Measurements from ENCODE around the gene PGLYRP2. TPM values are rescaled to one million over a fixed set of nuclear protein-coding genes. Genes with fewer than 3 reads are reported as not detected.
A peak's percentile ranks its signal among the peaks of the same experiment; 100 is the strongest.

PGLYRP2 gene
- total RNA-seq, 1 donor from 2014 or later, result not detected

- peaks cover 7% of the 10 kb centered on the region for H3K4me1 ChIP-seq (ENCODE audit: insufficient read depth, low read length)
- no peaks in the 10 kb centered on the region for H3K36me3 ChIP-seq (ENCODE audit: insufficient read depth, low read length)
- H3K4me2 ChIP-seq (ENCODE audit: low read length), result no peak overlapping the region
- no peak overlapping the region for H3K9ac ChIP-seq (ENCODE audit: low read length)
- peaks cover 13% of the 10 kb centered on the region for H3K27me3 ChIP-seq (ENCODE audit: insufficient read depth, low read length)
- Mint-ChIP-seq H3K4me3 (ENCODE audit: unreplicated experiment) (no peak overlapping the region), H3K9me3 (ENCODE audit: unreplicated experiment) (peaks cover 19% of the 10 kb centered on the region), H3K36me3 (ENCODE audit: low read depth, unreplicated experiment) (no peaks in the 10 kb centered on the region), H3K4me1 (ENCODE audit: low read depth, unreplicated experiment) (no peaks in the 10 kb centered on the region), H3K27ac (ENCODE audit: unreplicated experiment) (no peak overlapping the region), H3K27me3 (ENCODE audit: low read depth, unreplicated experiment) (peaks cover 44% of the 10 kb centered on the region)
- no peak for FAIRE-seq
- no peak overlapping the region for H3K4me3 ChIP-seq (ENCODE audit: insufficient read depth, low read depth, low read length)
- no peak overlapping the region for H3K27ac ChIP-seq (ENCODE audit: low read depth, low read length)
- H2AFZ ChIP-seq (ENCODE audit: low read depth, low read length), result no peak overlapping the region
- H4K20me1 ChIP-seq (ENCODE audit: insufficient read depth, low read length), result no peaks in the 10 kb centered on the region
- H3K9me3 ChIP-seq (ENCODE audit: insufficient read depth, low read depth, low read length), result peaks cover 4% of the 10 kb centered on the region
- no peak for DNase-seq (ENCODE audit: low read depth)
- H3K79me2 ChIP-seq (ENCODE audit: insufficient read depth, low read length), result no peaks in the 10 kb centered on the region
- TF ChIP-seq, protein P1, sequence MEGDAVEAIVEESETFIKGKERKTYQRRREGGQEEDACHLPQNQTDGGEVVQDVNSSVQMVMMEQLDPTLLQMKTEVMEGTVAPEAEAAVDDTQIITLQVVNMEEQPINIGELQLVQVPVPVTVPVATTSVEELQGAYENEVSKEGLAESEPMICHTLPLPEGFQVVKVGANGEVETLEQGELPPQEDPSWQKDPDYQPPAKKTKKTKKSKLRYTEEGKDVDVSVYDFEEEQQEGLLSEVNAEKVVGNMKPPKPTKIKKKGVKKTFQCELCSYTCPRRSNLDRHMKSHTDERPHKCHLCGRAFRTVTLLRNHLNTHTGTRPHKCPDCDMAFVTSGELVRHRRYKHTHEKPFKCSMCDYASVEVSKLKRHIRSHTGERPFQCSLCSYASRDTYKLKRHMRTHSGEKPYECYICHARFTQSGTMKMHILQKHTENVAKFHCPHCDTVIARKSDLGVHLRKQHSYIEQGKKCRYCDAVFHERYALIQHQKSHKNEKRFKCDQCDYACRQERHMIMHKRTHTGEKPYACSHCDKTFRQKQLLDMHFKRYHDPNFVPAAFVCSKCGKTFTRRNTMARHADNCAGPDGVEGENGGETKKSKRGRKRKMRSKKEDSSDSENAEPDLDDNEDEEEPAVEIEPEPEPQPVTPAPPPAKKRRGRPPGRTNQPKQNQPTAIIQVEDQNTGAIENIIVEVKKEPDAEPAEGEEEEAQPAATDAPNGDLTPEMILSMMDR (IDR thresholded peaks at IDR 0.05; ENCODE audit: insufficient read depth, low read depth, low read length), result no peak
- TF ChIP-seq EZH2 (IDR thresholded peaks at IDR 0.05; ENCODE audit: insufficient read depth, low read length), result no peak
Observed at GRCh38 chr19:15471639-15472101, 7.6 kb downstream of the PGLYRP2 start.

- no peak for DNase-seq (ENCODE audit: low read depth)
- Histone ChIP-seq H3K4me2 (ENCODE audit: low read length) (peak overlapping the region; percentile 69), H3K4me1 (ENCODE audit: insufficient read depth, low read length) (peaks cover 7% of the 10 kb centered on the region), H3K79me2 (ENCODE audit: insufficient read depth, low read length) (no peaks in the 10 kb centered on the region), H3K36me3 (ENCODE audit: insufficient read depth, low read length) (no peaks in the 10 kb centered on the region), H3K27me3 (ENCODE audit: insufficient read depth, low read length) (peaks cover 13% of the 10 kb centered on the region), H2AFZ (ENCODE audit: low read depth, low read length) (peak overlapping the region; percentile 47), H3K27ac (ENCODE audit: low read depth, low read length) (no peak overlapping the region), H4K20me1 (ENCODE audit: insufficient read depth, low read length) (no peaks in the 10 kb centered on the region), H3K9ac (ENCODE audit: low read length) (no peak overlapping the region), H3K9me3 (ENCODE audit: insufficient read depth, low read depth, low read length) (peaks cover 4% of the 10 kb centered on the region), H3K4me3 (ENCODE audit: insufficient read depth, low read depth, low read length) (no peak overlapping the region)
- FAIRE-seq, result no peak
- H3K27me3 Mint-ChIP-seq (ENCODE audit: low read depth, unreplicated experiment), result peaks cover 45% of the 10 kb centered on the region
- H3K4me1 Mint-ChIP-seq (ENCODE audit: low read depth, unreplicated experiment), result no peaks in the 10 kb centered on the region
- H3K9me3 Mint-ChIP-seq (ENCODE audit: unreplicated experiment), result peaks cover 15% of the 10 kb centered on the region
- no peaks in the 10 kb centered on the region for H3K36me3 Mint-ChIP-seq (ENCODE audit: low read depth, unreplicated experiment)
- TF ChIP-seq, protein P1 (IDR thresholded peaks at IDR 0.05; ENCODE audit: insufficient read depth, low read depth, low read length), result no peak
- TF ChIP-seq EZH2 (IDR thresholded peaks at IDR 0.05; ENCODE audit: insufficient read depth, low read length), result peak; percentile 74
- no peak overlapping the region for H3K4me3 Mint-ChIP-seq (ENCODE audit: unreplicated experiment)
- no peak overlapping the region for H3K27ac Mint-ChIP-seq (ENCODE audit: unreplicated experiment)
Observed at GRCh38 chr19:15469513-15470297, 9.6 kb downstream of the PGLYRP2 start.
